Neural cell (in vitro differentiated cells): ENCODE results near the gene MRPL53. TPM values are rescaled to one million over a fixed set of nuclear protein-coding genes. Genes with fewer than 3 reads are reported as not detected.
A peak's percentile ranks its signal among the peaks of the same experiment; 100 is the strongest.

ENCODE experiments used
- H2AFZ ChIP-seq: fragments of 200-600, 300-800 bp; sonication (generic), shearing (Covaris generic); 2 replicates; pipeline ENCODE4 v1.6.0; 2014; ENCODE audit warnings: low read depth, mild to moderate bottlenecking, antibody characterized with exemption, low read length, moderate library complexity
- H3F3A ChIP-seq: fragments of 200-600 bp; shearing (Covaris generic); 2 replicates; pipeline ENCODE4 v1.6.1; 2016; ENCODE audit warnings: mild to moderate bottlenecking, moderate library complexity, mixed read lengths, antibody characterized with exemption, low read length; ENCODE audit not compliant: insufficient read depth, poor library complexity, severe bottlenecking
- H3K27ac ChIP-seq: fragments of 200-600, 300-800 bp; sonication (generic), shearing (Covaris generic); 2 replicates; pipeline ENCODE4 v1.5.1; 2014; ENCODE audit warnings: mild to moderate bottlenecking, low read length, moderate library complexity
- H3K27me3 ChIP-seq: fragments of 300-800, 200-600 bp; sonication (generic), shearing (Covaris generic); 2 replicates; pipeline ENCODE4 v1.6.0; 2014; ENCODE audit warnings: mild to moderate bottlenecking, low read depth, low read length, moderate library complexity; ENCODE audit not compliant: insufficient read depth
- H3K36me3 ChIP-seq: fragments of 300-800, 200-600 bp; sonication (generic), shearing (Covaris generic); 2 replicates; pipeline ENCODE4 v1.5.1; 2014; ENCODE audit warnings: mild to moderate bottlenecking, antibody characterized with exemption, low read length, moderate library complexity; ENCODE audit not compliant: insufficient read depth
- H3K4me2 ChIP-seq: fragments of 300-800, 200-600 bp; sonication (generic), shearing (Covaris generic); 2 replicates; pipeline ENCODE4 v1.6.0; 2014; ENCODE audit warnings: mild to moderate bottlenecking, low read length
- H3K4me3 ChIP-seq: fragments of 300-800, 200-600 bp; sonication (generic), shearing (Covaris generic); 2 replicates; pipeline ENCODE4 v1.5.1; 2014; ENCODE audit warnings: mild to moderate bottlenecking, low read length, moderate library complexity
- H3K79me2 ChIP-seq: fragments of 200-600 bp; shearing (Covaris generic); replicated peaks from 2 replicates; pipeline ENCODE4 v1.6.0; 2014; ENCODE audit warnings: mild to moderate bottlenecking, low read length, moderate library complexity; ENCODE audit not compliant: insufficient read depth
- H3K9ac ChIP-seq: fragments of 300-800, 200-600 bp; sonication (generic), shearing (Covaris generic); 2 replicates; pipeline ENCODE4 v1.6.1; 2016; ENCODE audit warnings: mild to moderate bottlenecking, low read length, mixed read lengths
- H3K9me2 ChIP-seq: fragments of 200-600 bp; shearing (Covaris generic); 2 replicates; pipeline ENCODE4 v1.6.1; 2016; ENCODE audit warnings: mild to moderate bottlenecking, low read length, mixed read lengths; ENCODE audit not compliant: insufficient read depth
- H3K9me3 ChIP-seq: fragments of 200-600, 300-800 bp; sonication (generic), shearing (Covaris generic); 2 replicates; pipeline ENCODE4 v1.6.1; 2016; ENCODE audit warnings: mild to moderate bottlenecking, mixed run types, low read length, moderate library complexity, mixed read lengths
- H4K20me1 ChIP-seq: fragments of 200-600 bp; shearing (Covaris generic); 2 replicates; pipeline ENCODE4 v1.6.1; 2016; ENCODE audit warnings: mild to moderate bottlenecking, mixed run types; ENCODE audit not compliant: insufficient read depth
- EP300 ChIP-seq: fragments of 450-650 bp; conservative IDR thresholded peaks from 2 replicates; pipeline ENCODE4 v1.6.1; 2014; ENCODE audit warnings: antibody characterized with exemption, mild to moderate bottlenecking, moderate library complexity; ENCODE audit not compliant: poor library complexity, severe bottlenecking
- EZH2 ChIP-seq: fragments of 200-600, 300-800 bp; shearing (Covaris generic), sonication (generic); IDR thresholded peaks from 2 replicates; pipeline ENCODE4 v1.6.1; 2014; ENCODE audit warnings: antibody characterized with exemption, low read length, borderline replicate concordance, mild to moderate bottlenecking; ENCODE audit not compliant: insufficient read depth, poor library complexity, severe bottlenecking
- MXI1 ChIP-seq: fragments of 450-650 bp; conservative IDR thresholded peaks from 2 replicates; pipeline ENCODE4 v1.6.1; 2014; ENCODE audit warnings: antibody characterized with exemption, mild to moderate bottlenecking; ENCODE audit not compliant: poor library complexity, severe bottlenecking
- POLR2AphosphoS5 ChIP-seq: IDR thresholded peaks from 2 replicates; pipeline ENCODE4 v1.6.1; 2012
- RAD21 ChIP-seq: fragments of 450-650 bp; conservative IDR thresholded peaks from 2 replicates; pipeline ENCODE4 v1.6.1; 2014; ENCODE audit warnings: antibody characterized with exemption, mild to moderate bottlenecking, moderate library complexity
- SMC3 ChIP-seq: fragments of 450-650 bp; conservative IDR thresholded peaks from 2 replicates; pipeline ENCODE4 v1.6.1; 2014; ENCODE audit warnings: antibody characterized with exemption, mild to moderate bottlenecking, moderate library complexity; ENCODE audit not compliant: poor library complexity
- TAF1 ChIP-seq: IDR thresholded peaks from 2 replicates; pipeline ENCODE4 v1.6.1; 2012; ENCODE audit warnings: low read depth
- polyA plus RNA-seq: library from polyadenylated mRNA; depleted of rRNA; stranded (reverse); fragments of >200 nt; gene quantifications from 2 replicates; pipeline ENCODE4 v1.2.3, GENCODE V29; 2014
- TF ChIP-seq, protein P1 (sequence below): fragments of 450-650 bp; IDR thresholded peaks from 2 replicates; pipeline ENCODE4 v1.5.1; 2014; ENCODE audit warnings: antibody characterized with exemption, mild to moderate bottlenecking, moderate library complexity; ENCODE audit not compliant: poor library complexity, severe bottlenecking
- TF ChIP-seq, protein P2 (sequence below): IDR thresholded peaks from 2 replicates; pipeline ENCODE4 v1.6.1; 2012; ENCODE audit warnings: borderline replicate concordance

Gene MRPL53
- polyA plus RNA-seq, 1 donor from 2014 or later, result 28.0 TPM

DNA sequence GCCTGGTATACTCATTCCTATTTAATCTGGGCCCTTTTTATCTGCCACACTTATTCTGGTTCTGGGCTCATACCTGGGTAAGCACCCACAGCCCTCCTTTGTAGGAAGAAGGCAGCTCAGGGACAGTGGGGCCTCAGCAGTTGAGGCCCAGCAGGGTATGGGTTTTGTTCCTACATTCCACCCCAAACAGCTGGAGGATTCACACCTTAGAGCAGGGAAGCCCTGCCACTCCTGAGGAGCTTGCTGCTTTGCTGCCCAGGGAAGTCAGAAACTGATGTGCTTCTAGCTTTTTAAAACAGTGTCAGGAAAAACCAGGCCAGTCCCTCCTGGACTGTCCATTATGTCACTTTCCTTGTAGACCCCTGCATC lies 28.1 kb upstream of the MRPL53 start:
- Histone ChIP-seq H3K27ac (no peak overlapping the region), H3K4me2 (no peak overlapping the region), H4K20me1 (no peaks in the 10 kb centered on the region), H3K27me3 (peaks cover 97% of the 10 kb centered on the region), H3K9me3 (no peaks in the 10 kb centered on the region), H3F3A (no peaks in the 10 kb centered on the region), H3K4me3 (no peak overlapping the region), H3K79me2 (no peaks in the 10 kb centered on the region), H3K36me3 (peaks cover 4% of the 10 kb centered on the region), H3K9ac (no peak overlapping the region), H2AFZ (no peak overlapping the region), H3K9me2 (no peaks in the 10 kb centered on the region)
- TF ChIP-seq, protein P1, sequence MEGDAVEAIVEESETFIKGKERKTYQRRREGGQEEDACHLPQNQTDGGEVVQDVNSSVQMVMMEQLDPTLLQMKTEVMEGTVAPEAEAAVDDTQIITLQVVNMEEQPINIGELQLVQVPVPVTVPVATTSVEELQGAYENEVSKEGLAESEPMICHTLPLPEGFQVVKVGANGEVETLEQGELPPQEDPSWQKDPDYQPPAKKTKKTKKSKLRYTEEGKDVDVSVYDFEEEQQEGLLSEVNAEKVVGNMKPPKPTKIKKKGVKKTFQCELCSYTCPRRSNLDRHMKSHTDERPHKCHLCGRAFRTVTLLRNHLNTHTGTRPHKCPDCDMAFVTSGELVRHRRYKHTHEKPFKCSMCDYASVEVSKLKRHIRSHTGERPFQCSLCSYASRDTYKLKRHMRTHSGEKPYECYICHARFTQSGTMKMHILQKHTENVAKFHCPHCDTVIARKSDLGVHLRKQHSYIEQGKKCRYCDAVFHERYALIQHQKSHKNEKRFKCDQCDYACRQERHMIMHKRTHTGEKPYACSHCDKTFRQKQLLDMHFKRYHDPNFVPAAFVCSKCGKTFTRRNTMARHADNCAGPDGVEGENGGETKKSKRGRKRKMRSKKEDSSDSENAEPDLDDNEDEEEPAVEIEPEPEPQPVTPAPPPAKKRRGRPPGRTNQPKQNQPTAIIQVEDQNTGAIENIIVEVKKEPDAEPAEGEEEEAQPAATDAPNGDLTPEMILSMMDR, result no peak
- TF ChIP-seq SMC3 (no peak), MXI1 (no peak), EP300 (no peak), TAF1 (no peak), RAD21 (no peak), EZH2 (no peak), POLR2AphosphoS5 (no peak)
- TF ChIP-seq, protein P2, sequence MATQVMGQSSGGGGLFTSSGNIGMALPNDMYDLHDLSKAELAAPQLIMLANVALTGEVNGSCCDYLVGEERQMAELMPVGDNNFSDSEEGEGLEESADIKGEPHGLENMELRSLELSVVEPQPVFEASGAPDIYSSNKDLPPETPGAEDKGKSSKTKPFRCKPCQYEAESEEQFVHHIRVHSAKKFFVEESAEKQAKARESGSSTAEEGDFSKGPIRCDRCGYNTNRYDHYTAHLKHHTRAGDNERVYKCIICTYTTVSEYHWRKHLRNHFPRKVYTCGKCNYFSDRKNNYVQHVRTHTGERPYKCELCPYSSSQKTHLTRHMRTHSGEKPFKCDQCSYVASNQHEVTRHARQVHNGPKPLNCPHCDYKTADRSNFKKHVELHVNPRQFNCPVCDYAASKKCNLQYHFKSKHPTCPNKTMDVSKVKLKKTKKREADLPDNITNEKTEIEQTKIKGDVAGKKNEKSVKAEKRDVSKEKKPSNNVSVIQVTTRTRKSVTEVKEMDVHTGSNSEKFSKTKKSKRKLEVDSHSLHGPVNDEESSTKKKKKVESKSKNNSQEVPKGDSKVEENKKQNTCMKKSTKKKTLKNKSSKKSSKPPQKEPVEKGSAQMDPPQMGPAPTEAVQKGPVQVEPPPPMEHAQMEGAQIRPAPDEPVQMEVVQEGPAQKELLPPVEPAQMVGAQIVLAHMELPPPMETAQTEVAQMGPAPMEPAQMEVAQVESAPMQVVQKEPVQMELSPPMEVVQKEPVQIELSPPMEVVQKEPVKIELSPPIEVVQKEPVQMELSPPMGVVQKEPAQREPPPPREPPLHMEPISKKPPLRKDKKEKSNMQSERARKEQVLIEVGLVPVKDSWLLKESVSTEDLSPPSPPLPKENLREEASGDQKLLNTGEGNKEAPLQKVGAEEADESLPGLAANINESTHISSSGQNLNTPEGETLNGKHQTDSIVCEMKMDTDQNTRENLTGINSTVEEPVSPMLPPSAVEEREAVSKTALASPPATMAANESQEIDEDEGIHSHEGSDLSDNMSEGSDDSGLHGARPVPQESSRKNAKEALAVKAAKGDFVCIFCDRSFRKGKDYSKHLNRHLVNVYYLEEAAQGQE, result no peak

DNA sequence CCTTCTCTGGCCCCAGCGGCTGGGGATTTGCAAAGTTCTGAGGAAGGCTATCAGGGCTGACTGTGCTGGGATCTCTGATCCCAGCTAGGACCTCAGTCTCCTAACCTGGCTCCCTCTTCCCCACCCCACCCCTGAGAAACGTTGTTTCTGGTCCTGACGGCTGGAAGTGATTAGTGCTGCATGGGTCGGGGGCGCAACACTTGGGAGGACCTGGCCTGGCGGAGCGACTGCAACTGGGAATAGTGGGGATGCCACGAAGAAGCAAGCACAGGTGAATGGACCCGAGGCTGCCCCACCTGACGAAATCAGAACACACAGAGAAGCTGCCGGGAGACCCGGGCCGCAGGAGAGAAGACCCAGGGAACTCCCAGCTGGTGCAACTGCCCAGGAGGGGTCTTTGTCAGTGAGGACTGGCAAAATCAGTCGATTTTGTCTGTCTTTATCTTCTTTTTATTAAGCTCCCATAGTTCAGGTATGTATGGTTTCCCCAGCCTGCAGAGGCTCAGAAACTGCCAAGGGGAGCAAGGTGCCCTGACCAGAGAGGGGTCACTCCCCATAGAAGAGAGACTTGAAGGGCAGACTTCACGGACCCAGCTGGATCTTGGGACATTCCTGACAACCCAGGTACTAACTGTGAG lies 27.6 kb upstream of the MRPL53 start:
- Histone ChIP-seq H3K36me3 (no peaks in the 10 kb centered on the region), H3K4me2 (no peak overlapping the region), H3K9me3 (no peaks in the 10 kb centered on the region), H3F3A (no peaks in the 10 kb centered on the region), H4K20me1 (no peaks in the 10 kb centered on the region), H3K79me2 (no peaks in the 10 kb centered on the region), H3K4me3 (peak overlapping the region; percentile 55), H3K27ac (no peak overlapping the region), H3K9me2 (no peaks in the 10 kb centered on the region), H2AFZ (no peak overlapping the region), H3K9ac (no peak overlapping the region), H3K27me3 (peaks cover 92% of the 10 kb centered on the region)
- peak; percentile 71 for TF ChIP-seq EZH2
- TF ChIP-seq, protein P1, result no peak
- no peak for TF ChIP-seq SMC3
